Esophagus muscularis mucosa (tissue), 4 donors: ENCODE results near the gene OR2F1.
"Not testable (repeated sequence)": the region's sequence is repeated elsewhere in the genome, so short reads cannot be mapped to it uniquely, and the experiment has no call there.

ENCODE experiments used
- CTCF ChIP-seq, 3 experiments: fragments of 200-600 bp in 2 of 3; fragments of 450-650 bp in 1 of 3; sonication (generic) in 2 of 3; IDR thresholded peaks; one replicate each; pipeline ENCODE4 v1.5.1; 2017 to 2019; ENCODE audit warnings: antibody characterized with exemption in 3 of 3, mild to moderate bottlenecking in 2 of 3, moderate library complexity in 1 of 3
- EP300 ChIP-seq: sonication (generic); formaldehyde crosslinking; IDR thresholded peaks from one replicate; pipeline ENCODE4 v1.6.1; 2017; ENCODE audit warnings: antibody characterized with exemption
- POLR2A ChIP-seq: fragments of 450-650 bp; IDR thresholded peaks from one replicate; pipeline ENCODE4 v1.6.1; 2017; ENCODE audit warnings: antibody characterized with exemption, moderate library complexity, mild to moderate bottlenecking, low read depth
- POLR2AphosphoS5 ChIP-seq, 2 donors: sonication (generic); formaldehyde crosslinking; IDR thresholded peaks; one replicate each; pipeline ENCODE4 v1.6.1; 2017; ENCODE audit warnings: antibody characterized with exemption in 2 of 2

- TF ChIP-seq CTCF (IDR thresholded peaks at IDR 0.05); POLR2A; EP300; POLR2AphosphoS5 (IDR thresholded peaks at IDR 0.05): not testable (repeated sequence)
Measured at GRCh38 chr7:144010821-144011220, 56.2 kb downstream of the OR2F1 start.
